C4-2B (cell line): ENCODE results near the gene CACHD1.

ENCODE experiments used
- H3K27ac ChIP-seq: fragments of 450-650 bp; 2 replicates; pipeline ENCODE4 v1.5.1; 2017
- CTCF ChIP-seq: fragments of 450-650 bp; conservative IDR thresholded peaks from 2 replicates; pipeline ENCODE4 v1.5.1; 2017; ENCODE audit warnings: mild to moderate bottlenecking
- ZFX ChIP-seq: fragments of 450-650 bp; IDR thresholded peaks from 2 replicates; pipeline ENCODE4 v1.6.1; 2017

Gene CACHD1

DNA sequence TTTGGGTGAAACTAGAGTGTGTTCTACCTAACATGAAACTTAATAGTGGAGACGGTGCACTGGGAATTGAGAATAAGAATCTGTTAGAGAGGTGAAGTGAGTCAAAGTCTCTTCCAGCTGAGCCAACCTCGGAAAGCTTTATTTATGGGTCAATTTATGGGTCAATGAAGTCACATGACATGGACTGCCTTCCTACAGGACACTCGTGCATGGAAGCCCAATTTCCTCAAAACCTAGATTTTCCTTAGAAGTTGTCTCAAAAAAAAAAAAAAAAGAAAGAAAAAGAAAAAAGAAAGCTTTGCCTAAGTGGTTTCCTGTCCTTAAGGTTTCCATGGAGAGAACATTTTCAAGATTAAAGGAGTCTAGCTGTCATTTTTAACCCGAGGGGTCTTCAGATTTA is 26.7 kb downstream of the CACHD1 start:
- H3K27ac ChIP-seq, result no peak overlapping the region
- TF ChIP-seq CTCF (no peak), ZFX (no peak)

GRCh38 chr1:64497088-64497883 is 27.4 kb downstream of the CACHD1 start:
- H3K27ac ChIP-seq, result no peak overlapping the region
- TF ChIP-seq ZFX (no peak), CTCF (no peak)

GRCh38 chr1:64498325-64498724 is 28.4 kb downstream of the CACHD1 start:
- no peak overlapping the region for H3K27ac ChIP-seq
- TF ChIP-seq ZFX (no peak), CTCF (no peak)

GRCh38 chr1:64499011-64499410 is 29.1 kb downstream of the CACHD1 start:
- TF ChIP-seq CTCF (no peak), ZFX (no peak)
- no peak overlapping the region for H3K27ac ChIP-seq

- H3K27ac ChIP-seq, result no peak overlapping the region
- 0 out of 2 replicates have a peak, but pooled peaks have one; percentile 3 for TF ChIP-seq CTCF
- TF ChIP-seq ZFX, result no peak
These were observed 30.0 kb downstream of the CACHD1 start for GRCh38 chr1:64499966-64500365.

DNA sequence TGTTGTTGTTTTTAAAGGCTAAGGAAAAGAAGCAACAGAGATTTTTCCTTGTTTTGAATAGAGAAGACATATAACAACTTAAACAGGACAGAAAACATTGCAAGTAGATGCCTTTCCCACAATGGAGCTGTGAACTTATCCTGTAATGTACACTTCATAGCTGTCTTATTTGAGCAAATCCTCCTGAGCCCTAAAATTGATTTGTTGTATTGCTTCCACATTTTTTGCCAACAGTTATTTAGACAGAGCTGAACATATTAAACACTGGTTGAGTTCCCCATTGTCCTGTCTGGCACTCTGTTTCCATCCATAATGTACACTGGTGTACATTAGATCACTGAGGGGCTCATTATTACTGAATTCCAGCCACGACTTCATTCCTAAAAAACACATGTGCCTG is 32.2 kb downstream of the CACHD1 start:
- TF ChIP-seq ZFX (no peak), CTCF (no peak)
- H3K27ac ChIP-seq, result no peak overlapping the region

DNA sequence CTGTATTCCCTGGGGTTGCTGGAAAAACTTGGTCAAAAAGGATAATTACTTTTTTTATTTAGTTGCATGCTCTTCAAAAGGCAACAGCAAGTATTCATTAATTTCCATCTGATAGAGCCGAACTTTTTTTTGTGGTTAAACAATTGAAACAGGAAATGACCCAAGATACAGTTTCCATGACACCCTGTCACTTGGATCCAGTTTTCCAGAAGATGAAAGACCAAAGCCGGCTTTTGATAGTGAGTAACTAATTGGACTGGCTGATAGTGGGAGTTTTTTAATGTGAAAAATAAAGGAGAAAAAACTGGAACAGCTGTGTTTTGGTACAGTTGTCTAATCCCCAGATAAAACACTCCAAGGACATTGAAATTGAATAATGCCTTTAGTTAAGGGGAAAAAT is 33.0 kb downstream of the CACHD1 start:
- no peak for TF ChIP-seq CTCF
- TF ChIP-seq ZFX, result no peak
- no peak overlapping the region for H3K27ac ChIP-seq
